GM12801 (cell line): ENCODE results near the gene MYH10.

Experiments used
- TF ChIP-seq, protein P1 (sequence below): IDR thresholded peaks from one replicate; pipeline ENCODE4 v1.5.1; 2011; ENCODE audit warnings: control low read depth; ENCODE audit not compliant: insufficient read length; ENCODE audit errors: extremely low read depth

The MYH10 gene

GRCh38 chr17:8484465-8484864 is 146.1 kb downstream of the MYH10 start:
- TF ChIP-seq, protein P1, sequence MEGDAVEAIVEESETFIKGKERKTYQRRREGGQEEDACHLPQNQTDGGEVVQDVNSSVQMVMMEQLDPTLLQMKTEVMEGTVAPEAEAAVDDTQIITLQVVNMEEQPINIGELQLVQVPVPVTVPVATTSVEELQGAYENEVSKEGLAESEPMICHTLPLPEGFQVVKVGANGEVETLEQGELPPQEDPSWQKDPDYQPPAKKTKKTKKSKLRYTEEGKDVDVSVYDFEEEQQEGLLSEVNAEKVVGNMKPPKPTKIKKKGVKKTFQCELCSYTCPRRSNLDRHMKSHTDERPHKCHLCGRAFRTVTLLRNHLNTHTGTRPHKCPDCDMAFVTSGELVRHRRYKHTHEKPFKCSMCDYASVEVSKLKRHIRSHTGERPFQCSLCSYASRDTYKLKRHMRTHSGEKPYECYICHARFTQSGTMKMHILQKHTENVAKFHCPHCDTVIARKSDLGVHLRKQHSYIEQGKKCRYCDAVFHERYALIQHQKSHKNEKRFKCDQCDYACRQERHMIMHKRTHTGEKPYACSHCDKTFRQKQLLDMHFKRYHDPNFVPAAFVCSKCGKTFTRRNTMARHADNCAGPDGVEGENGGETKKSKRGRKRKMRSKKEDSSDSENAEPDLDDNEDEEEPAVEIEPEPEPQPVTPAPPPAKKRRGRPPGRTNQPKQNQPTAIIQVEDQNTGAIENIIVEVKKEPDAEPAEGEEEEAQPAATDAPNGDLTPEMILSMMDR = no peak

DNA sequence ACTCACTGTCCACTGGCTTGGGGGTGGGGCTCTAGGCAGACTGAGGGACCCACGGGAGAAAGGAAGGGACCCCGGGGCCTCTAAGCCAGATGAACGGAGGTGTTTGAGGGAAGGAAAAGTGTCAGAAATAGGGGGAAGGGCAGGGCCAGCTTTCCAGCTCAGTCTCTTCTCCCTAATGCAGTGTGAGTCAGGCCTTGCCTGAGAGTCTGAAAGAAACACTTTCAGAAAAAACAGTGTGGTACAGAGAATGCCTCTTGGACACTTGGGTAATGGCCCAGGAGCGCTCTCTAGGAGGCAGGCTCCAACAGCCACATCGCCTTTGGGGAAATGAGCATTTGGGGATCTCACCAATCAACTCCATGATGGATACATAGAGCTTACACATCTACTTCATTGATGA is 148.0 kb downstream of the MYH10 start:
- TF ChIP-seq, protein P1 = no peak

GRCh38 chr17:8481703-8482102 is 148.8 kb downstream of the MYH10 start:
- TF ChIP-seq, protein P1 = no peak

DNA sequence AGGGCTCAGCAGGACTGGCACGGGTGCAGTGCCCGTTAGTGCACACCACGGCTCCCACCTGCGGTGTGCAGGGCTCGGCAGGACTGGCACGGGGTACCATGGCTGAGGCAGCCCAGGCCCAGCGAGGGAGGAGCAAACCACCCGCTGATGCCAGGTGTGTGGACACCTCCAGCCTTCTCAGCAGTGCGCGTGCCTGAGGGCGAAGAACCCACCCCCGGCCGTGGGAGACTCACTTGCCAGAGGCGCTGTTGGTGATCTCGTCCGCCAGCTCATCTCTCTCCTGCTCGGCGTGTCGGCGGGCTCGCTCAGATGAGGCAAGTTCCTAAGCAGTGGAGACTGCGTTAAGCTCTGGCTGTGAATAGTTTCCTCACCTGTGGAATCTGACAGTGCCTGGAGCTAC is 149.4 kb downstream of the MYH10 start:
- TF ChIP-seq, protein P1 = no peak

GRCh38 chr17:8480011-8480976 is 150.2 kb downstream of the MYH10 start:
- TF ChIP-seq, protein P1 = no peak

DNA sequence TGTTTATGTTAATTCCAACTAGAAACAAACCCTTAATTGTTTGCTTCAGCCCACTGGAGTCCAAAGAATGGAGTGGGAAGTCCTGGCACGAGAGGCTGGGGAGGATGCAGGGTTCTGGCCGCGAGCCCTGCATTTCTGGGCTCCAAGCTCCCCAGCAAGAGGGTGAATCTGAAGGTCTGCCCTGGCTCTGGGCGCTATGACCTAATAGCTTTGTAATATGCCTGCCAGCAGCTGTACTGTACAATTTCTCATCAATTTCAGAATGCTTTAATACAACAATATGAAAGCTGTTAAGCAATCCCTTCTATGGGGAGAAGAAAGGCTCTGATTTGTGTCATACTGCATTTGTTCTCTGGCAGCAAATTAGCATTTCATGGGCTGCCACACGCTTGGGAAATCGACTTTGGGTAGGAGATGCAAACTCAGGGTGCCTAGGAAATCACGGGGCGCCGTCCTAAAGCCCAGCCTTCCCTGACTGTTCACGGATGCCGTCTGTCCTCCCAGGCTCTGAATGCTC is 151.0 kb downstream of the MYH10 start:
- TF ChIP-seq, protein P1 = no peak

GRCh38 chr17:8477715-8478441 is 152.6 kb downstream of the MYH10 start:
- TF ChIP-seq, protein P1 = no peak
